Mesenteric fat pad (tissue), 1 donor: Measurements from ENCODE around the gene VTN. TPM values are rescaled to one million over a fixed set of nuclear protein-coding genes. Genes with fewer than 3 reads are reported as not detected.

Source experiments
- DNase-seq: peaks from one replicate; pipeline ENCODE4 v3.0.0-alpha.2; 2020; ENCODE audit warnings: low spot score
- long read RNA-seq: library from polyadenylated mRNA; unstranded; transcript quantifications from one replicate; pipeline ENCODE4 v2.0.0, GENCODE V29; 2020
- total RNA-seq: library from RNA; stranded (reverse); fragmentation: NEBNext Ultra II Directional; extraction: Animal tissue kit (Norgen Biotek cat#: 25700); gene quantifications from one replicate; pipeline ENCODE4 v1.2.1, GENCODE V29; 2021
- donor health status: DM: yes; HTN: yes; CAD: no.

The VTN gene, protein sequence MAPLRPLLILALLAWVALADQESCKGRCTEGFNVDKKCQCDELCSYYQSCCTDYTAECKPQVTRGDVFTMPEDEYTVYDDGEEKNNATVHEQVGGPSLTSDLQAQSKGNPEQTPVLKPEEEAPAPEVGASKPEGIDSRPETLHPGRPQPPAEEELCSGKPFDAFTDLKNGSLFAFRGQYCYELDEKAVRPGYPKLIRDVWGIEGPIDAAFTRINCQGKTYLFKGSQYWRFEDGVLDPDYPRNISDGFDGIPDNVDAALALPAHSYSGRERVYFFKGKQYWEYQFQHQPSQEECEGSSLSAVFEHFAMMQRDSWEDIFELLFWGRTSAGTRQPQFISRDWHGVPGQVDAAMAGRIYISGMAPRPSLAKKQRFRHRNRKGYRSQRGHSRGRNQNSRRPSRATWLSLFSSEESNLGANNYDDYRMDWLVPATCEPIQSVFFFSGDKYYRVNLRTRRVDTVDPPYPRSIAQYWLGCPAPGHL
- 2.1 TPM for total RNA-seq
- long read RNA-seq, transcript VTN-201 (8 exons, 2,149 nt) = major isoform, 14 of 16 reads
- long read RNA-seq, partial matches to known transcripts = 0 of 16 reads
- long read RNA-seq, other reads (novel, unspliced or antisense) = 2 of 16 reads

DNA sequence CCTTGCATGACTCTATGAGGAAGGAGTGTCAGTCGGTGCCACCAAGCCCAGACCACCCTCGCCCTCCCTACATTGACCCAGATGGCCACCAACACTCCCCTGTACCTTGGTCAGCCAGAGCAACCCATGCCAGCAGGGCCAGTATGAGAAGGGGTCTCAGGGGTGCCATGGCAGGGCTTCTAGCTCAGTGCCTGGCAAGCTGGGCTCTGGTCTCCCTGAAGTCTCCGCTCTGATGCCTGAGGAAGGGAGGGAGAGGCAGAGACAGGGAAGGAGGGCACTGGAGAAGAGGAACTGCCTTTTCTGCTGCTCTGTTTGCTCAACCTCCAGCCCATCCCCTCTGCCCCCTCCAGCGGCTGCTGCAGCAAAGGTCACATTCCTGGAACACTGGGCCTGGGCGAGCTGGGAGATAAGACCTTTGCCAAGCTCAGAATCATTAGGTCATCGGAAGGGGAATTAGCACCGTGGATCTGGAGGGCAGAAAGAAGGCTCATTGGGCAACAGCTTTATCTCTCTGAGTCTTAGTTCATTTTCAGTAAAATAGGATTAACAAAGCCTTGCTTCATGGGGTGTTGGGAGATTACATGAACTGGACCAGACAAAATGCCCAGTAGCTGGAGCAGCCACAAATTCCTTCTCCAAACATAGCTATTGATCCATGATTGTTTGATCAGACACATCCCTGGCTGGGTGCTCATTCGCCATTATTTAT, at the start of gene VTN:
Gene VTN, minus strand, starts transcription at position 273 of the 709 bp plus-strand sequence. Its CDS starts 104 bp downstream, at position 169.
- no peak for DNase-seq

DNA sequence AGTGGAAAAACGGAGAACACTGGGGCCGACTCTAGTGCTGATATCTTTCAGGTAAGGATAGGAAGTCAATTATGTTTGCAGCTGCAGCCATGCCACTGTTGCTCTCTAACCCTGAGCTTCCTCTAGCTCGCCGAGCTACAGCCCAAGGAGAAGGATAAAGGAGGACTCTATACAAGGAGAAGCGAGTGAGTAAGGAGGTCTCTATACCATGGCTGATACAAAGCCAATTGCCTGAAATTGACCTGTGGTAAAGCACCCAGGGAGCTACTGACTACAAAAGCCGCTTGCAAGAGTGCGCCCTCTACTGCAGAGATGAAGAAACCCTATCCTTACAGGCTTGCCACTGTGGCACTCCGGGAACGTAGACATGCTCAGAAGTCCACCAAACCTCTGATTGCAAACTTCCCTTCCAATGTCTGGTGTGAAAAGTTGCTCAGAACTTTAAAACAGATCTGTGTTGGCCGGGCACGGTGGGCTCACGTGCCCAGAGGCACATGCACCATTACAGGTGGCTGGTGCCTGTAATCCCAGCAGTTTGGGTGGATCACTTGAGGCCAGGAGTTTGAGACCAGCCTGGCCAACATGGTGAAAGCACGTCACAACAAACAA, 46.7 kb upstream of the VTN start:
- no peak for DNase-seq

DNA sequence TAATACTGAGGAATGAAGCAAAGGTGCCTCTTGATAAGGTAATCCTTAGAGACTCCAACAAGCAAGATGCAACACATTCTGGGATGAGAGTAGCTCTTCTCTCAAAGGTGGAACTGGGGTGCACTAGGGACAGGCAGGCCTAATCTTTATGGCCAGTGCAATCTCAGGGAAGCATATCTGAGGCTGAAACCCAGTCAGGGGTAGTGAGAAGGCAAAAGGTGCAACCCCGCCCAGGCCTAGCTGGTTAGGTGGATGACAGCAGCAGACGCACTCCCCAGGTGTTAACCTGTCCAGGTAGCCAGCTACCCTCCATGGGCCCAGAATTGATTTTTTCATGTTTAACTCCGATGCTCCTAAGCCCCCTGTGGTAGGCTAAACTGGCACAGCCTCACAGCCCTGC, 45.8 kb upstream of the VTN start:
- no peak for DNase-seq

DNA sequence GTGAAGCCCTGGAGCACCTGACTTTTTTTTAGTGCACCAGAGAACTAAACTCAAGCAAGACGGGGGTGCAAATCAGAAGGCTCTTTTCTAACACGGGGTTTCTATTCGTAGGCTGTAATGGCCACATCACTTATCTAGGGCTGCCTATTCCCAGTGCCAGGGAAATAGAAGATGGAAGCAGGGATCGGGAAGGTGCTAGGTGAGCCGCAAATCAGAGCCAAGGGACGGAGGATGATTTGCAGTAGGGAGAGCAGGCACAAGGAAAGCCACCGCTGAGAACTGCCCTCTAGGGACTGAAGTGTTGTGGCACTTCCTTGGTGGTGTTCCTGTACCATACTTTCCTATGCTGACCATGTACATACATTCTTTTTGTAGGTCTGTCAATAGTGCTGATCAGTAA, 43.7 kb upstream of the VTN start:
- no peak for DNase-seq

DNA sequence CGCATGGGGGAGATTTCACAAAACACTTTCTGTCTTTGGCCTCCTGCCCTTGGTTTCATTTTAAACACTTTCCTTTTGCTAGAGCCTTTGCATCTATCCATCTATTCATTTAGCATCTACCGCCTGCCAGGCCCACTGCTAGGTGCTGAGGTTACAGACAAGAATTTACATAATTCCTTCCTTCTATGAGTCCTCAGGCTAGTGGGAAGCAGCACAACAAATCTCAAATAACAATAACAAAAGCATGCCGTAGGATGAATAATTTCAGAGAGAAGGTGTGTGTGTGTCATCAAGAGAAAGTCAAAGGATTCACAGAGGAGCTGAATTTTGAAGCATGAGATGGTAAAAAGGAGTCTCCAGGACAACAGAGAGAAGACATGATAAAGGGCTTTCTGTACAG, 42.0 kb upstream of the VTN start:
- DNase-seq = no peak

DNA sequence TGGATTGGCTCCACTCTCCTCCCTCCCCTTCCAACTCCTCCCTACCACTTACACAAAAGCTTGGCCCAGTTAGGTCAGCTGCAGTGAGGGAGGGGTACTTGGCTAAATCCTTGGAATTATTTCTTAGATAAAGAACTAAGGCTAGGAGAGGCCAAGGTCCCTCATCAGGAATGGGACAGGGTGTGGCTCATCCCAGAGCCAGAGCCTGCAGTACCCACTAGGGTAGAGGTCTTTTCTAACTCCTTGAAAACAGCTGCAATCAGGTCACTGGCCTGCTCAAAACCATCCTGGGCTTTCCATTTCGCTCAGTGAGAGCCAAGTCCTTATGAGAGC, 37.8 kb upstream of the VTN start:
- DNase-seq = no peak

DNA sequence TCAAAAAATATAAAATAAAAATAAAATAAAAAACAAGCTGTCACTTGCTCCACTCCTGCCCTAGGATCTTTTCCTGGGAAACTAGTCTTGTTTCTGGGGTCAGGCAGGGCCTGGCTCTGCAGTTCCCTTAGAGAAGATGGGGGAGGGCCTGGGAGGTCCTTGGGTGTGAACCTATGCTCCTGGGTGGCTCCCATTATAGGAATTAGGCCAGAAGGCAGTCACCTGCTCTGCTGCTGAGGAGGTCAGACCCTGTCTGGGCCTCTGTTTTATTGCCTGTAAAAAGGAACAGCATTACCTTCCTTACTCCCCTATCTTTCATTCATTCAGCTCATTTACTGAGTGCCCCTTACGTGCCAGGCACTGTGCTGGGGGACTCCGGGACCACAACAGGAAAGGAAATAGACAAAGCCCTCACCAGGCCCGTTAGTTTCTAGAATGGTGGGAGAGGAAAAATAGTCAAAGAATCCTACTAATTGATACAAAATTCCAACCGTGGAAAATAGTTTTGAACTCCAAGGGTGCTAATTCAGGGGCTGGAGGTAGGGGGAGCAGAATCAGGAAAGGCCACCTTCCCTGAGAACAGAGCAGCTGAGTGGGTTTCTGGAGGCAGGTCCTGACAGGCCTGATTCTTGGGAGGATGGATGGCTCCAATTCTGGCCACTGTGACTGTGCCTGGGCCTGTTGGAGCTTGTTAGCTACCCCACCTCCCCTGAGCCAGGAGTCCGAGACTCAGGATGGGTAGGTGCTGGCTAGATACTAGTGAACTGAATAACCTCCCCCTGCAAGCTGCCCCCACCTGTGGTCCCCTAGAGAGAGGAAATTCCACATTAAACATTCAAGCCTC, 37.2 kb upstream of the VTN start:
- no peak for DNase-seq

DNA sequence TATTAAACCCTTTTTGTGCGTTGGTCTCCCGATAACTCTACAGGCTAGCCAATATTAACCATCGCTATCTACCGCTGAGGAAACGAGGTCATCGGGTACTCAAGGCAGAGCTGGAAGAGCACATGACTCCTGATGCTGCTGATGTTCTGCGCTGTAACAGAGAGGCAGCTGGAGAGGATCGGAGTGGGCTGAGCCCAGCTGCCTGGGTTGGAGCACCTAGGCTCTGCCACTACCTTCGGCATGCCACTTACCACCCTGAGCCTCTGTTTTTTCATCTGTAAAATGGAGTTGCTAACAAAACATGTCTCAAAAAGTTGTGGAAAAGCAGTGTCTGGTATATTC, 36.3 kb upstream of the VTN start:
- no peak for DNase-seq

DNA sequence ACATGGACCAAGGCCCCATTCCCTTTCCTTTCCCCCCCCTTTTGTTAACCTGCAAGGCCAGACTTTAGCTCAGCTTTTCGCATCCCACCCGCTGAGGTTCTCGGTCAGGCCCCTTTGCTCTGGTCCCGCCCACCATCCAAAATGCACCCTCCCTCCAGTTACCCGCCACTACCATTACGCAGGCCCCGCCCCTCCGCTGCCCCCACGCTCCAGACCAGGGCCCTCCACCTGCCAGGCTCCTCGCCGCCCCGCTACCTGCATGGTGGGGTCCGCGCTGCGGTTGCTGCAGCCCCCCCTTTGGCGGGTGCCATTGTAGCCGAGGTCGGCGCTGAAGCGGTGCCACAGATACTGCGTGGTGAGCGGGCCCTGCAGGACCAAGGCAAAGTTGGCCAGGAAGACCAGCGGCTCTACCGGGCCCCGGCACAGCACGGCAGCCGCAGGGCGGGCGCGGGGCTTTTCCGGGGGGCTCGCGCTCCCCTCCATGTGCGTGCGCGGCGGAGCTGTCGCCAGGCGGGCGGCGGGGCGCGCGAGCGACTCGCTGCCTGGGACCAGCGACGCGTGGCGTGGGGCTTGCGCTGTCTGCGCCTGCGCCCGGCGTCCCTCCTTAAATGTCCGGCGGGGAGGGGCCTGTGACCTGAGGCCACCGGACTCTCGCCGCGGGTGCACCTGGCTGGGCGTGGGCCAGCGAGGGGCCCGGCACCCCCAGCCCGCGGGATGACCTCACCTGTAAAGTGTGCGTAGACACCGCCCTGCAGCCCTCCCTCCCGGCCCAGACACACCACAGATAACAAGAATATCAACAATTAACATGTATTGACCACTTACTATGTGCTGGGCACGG, 35.7 kb upstream of the VTN start, which contains the start of gene SLC46A1:
Gene SLC46A1, minus strand, starts transcription at position 581 of the 841 bp plus-strand sequence. Its CDS starts 98 bp downstream, at position 483.
- DNase-seq = no peak

DNA sequence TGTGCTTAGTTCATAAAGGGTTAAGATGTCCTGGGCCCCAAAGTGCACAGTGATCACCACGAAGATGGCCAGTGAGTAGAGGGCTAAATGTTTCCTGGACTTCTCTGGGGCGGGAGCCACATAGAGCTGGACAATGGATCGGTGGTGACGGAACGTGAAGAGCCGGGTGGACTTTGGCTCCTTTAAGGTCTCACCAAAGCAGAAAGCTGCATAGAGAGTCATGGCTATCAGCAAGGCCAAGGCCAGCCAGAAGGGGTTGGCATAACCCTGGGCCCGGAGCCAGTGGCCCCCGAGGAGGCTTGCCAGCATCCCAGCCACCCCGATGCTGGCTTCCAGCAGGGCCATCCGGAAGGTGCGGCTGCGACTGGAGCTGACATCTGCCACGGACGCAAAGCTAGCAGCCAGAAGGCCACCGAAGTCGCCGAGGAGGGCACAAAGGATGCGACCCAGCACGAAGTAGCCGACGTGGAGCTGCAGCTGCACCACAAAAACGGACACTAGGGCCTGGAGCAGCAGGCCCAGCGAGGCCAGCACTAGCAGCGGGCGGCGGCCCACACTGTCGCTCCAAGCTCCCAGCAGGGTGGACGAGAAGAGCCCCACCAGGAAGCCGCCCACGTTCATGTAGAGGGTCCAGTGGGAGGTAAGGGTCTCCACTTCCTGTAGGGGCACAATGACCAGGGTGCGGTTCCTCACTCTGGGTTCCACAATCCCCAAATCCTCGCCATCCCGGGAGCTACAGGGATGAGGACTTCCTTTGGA, 34.9 kb upstream of the VTN start:
- DNase-seq = no peak

DNA sequence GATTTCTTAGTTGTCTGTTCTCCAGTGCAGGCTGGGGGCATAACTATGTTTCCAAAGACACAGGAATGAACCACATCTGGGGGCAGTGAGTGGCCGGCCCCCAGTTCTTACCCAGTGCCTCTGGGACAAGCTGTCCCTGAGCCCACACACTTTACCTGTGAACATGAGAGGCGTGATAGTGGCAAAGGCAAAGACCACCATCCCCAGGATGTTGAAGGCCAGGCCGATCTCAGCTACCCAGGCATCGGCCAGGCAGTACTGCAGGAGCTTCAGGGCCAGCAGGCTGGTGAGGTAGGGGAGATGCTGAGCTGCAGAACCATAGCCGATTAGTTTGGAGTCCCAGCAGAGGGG, 34.3 kb upstream of the VTN start:
- DNase-seq = peak; percentile 60

DNA sequence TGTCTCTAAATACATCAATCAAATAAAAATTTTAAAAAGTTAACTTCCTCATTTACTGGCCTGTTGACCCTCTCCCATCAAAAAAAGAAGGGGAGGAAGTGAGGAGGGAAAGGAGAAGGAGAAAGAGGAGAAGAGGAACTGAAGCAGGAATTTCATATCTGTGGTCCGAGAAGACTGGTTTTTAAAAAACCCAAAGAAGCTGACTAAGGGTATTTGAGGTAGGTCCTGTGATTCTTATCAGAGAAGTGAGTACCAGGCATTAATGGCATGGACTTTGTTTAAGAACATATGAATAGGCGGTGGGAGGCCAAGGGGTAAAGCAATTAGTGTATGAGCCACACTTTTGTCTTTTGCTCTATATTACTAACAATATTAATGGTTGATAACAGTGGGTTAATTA, 33.9 kb upstream of the VTN start:
- no peak for DNase-seq

DNA sequence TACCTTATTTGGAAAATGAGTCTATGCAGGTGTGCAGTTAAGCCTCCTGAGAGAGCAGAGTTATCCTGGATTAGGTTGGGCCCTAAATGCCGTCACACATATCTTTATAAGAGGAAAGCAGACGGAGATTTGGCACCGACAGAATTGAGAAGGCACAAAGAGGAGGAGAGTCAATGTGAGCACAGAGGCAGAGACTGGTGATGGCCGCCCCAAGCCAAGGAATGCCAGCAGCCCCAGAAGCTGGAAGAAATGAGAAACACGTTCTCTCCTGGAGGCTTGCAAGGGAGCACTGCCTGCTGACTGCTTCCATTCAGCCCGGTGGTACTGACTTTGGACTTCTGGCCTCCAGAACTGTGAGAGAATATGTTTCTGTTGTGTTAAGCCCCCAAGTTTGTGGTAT, 32.7 kb upstream of the VTN start:
- no peak for DNase-seq

DNA sequence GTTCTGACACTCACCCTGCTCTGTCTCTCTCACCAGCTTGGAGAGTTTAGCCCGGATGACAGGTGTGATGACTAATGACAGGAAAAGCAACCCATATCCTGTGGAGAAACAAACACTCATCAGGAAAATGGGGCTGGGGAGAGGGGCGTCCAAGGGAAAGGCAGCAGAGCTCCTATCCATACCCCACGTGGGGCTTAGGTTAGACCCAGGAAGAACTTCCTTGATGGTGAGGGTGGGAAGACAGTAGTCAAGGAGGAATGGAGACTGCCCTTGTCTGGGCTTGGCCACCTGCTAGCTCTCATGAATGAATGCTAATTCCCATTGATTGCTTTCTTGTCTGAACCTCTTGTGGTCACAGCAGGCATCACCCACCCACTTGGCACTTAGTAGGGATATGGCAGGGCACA, 32.1 kb upstream of the VTN start:
- peak; percentile 49 for DNase-seq

DNA sequence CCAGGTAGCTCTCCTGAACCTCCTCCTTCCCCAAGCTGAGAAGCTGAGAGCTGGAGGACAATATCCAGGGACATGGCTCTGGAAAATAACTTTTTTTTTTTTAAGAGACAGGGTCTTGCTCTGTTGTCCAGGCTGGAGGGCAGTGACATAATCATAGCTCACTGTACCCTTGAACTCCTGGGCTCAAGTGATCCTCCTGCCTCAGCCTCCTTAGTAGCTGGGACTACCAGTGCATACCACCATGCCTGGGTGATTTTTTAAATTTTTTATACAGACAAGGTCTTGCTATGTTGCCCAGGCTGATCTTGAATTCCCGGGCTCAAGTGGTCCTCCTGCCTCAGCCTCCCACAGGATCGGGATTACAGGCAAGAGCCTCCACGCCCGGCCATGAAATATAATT, 29.7 kb upstream of the VTN start:
- DNase-seq = no peak

DNA sequence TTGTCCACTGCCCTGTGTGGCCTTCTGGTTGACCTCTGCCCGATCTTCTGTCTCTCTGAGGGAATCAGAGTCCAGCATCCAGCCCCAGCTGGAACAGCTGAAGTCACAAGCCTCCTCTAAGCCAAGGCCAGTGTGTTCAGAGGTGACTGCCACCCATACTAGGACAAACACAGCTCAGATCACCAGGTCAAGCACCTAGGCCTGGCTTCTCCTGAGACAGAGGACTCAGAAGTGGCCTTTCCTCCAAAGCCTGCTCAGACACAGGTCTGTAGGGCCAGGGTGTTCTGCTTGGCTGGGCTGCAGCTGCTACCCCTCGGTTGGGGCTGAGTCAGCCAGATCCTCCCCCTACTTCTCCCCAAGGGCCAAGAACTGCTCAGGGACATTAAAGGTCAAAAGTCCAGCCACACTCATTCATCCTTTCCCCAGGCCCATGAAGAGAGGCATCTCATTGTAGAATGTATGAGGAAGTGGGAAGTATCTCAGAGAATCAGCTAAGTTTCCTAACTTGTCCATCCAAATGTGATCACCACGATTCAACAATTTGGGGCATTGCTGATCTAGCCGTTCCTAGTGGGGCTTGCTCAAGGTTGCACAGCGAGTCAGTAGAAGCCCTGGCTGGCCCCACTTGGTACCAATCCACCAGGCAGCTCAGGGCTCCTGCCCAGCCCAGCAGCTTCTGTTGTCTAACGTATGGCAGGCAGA, 28.3 kb upstream of the VTN start:
- no peak for DNase-seq

DNA sequence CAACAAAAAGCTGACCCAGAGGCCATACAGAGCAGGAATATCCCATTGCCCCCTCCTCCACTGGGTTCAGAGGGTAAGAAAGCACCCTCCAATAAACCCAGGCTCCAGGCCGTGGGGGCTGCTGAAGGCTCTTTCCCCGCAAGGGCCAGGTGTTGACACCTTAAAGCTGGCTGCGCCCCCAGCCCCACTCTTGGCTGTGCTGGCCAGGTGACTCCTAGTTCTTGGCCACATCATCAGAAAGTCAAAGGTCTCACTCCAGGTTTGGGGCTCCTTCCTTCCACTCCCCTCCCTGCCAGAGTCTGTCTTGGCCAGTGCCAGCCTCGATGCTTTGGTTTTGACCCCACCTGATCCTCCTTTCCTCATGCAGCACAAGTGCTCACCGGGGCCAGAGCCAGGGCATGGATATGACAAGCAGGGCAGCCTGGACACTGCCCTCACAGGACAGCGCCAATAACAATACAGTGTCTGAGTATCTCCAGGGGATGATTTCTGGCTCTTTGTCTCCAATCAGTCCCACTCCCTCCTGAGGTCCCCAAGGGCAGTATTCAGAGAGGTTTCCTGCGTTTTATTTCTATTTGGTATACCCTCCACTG, 27.7 kb upstream of the VTN start:
- DNase-seq = no peak

DNA sequence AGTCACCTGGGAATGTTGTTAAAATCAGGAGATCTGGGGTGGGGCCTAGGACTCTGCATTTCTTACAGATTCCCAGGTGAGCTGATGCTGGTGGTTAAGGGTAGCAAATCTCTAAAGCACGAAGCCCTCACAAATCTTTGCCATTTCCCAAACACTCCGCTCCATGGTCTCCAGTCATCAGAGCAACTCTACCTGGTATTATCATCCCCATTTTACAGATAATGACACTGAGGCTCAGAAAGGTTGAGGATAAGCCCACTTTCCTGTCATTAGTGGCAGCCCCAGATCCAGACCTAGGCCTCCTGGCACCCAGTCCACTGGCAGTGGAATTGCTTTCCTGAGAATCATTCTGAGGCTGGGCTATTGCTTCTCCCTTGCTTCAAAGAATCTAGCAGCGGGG, 27.2 kb upstream of the VTN start:
- DNase-seq = no peak
